GM19025 (cell line): ENCODE results near the gene OR2T2.
"Not testable (repeated sequence)": the region's sequence is repeated elsewhere in the genome, so short reads cannot be mapped to it uniquely, and the experiment has no call there.

Experiments
- ATAC-seq: cut with Tn5 transposase; IDR thresholded peaks from one replicate; pipeline ENCODE4 v1.9.1; 2021; ENCODE audit warnings: mild to moderate bottlenecking, low read depth, moderate library complexity; ENCODE audit not compliant: unreplicated experiment

The OR2T2 gene

DNA sequence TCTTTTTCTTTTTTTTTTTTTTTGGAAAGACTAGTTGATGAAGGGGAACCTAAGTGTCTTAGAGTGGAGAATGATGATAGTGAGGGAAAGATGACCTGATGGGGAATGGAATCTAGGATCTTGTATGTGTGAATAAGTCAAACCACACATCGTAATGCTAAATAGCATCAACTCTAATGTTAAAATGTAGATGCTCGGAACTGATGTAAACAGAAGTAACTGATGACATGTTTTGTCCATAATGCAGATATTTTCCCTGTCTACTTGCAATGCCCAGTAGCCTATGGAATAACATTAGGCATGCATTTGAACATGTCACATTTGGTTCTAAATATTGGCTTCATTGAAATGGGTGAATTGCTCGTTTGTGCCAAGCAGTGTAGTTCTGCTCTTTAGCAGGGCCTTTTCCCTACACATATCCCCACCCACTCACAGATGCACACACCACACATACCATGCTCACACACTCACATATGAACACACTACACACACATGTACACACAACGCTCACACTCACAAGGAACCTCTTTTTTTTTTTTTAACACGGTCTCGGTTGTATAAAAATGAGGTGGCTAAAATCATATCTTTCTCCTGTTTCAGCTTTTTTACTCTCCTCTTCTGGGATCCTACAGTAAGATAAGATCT lies 4.5 kb downstream of the OR2T2 start:
- not testable (repeated sequence) for ATAC-seq

DNA sequence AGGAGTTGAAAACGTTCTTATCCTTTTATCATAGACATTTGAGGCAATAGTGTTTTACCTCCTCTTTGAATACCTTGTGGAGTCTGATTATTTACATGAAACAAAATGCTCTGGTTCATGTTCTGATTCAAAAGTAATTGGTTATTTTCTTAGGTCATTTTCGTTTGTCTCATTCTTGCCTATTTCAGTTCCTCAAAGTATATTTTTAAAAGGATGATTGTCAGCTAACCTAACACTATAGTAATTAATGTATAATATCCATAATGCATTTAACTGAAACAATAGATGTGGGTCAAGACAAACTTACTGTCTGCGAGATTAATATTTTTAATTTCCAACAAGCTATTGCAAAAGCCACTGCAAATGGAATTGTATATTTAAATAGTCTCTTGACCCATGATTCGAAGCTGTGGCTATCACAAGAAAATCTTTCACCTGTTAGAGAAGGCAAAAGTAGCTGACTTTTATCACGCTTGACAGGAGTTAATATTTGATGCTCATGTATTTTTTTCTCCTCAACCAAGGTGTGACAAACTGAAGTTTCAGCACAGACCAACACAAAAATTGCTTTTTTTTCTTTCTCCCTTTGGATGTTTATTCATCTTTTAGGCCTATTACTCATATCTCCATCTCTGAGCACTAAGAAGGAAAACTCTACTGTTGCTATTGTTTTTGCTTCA lies 5.2 kb downstream of the OR2T2 start:
- ATAC-seq = peak; percentile 47

- ATAC-seq = not testable (repeated sequence)
Observed at GRCh38 chr1:248453619-248454018, 8.2 kb downstream of the OR2T2 start.

DNA sequence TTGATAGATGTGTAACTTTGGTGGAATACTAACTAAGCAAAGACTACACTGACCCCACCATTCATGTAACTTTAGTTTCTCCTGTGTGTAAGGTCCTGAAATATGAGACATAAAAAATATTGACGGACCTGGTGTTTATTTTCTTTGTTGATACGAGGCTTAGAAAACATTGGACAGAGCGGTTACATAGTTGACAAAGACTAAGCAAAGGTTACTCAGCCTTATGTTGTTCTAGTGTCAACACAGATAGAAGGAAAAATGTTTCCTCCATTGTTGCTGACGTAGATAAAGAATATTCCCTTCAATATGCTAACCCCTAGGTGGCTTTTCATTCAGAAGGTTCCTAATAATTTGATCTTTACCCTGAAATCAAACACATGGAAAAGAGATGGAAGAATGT lies 9.6 kb downstream of the OR2T2 start:
- ATAC-seq = not testable (repeated sequence)

DNA sequence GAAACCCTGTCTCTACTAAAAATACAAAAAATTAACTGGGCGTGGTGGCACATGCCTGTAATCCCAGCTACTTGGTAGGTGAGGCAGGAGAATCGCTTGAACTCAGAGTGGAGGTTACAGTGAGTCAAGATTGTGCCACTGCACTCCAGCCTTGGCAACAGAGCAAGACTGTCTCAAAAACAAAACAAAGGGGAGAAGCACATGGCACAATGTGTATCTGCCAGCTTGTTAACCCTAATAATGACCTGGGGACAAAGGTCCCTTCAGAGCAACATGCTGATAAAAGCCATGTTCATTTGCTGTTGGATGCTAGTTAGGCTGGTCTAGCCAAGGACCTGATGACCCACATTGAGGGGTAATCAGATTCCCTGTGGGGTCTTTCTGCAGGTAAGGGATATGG lies 11.2 kb downstream of the OR2T2 start:
- ATAC-seq = not testable (repeated sequence)

DNA sequence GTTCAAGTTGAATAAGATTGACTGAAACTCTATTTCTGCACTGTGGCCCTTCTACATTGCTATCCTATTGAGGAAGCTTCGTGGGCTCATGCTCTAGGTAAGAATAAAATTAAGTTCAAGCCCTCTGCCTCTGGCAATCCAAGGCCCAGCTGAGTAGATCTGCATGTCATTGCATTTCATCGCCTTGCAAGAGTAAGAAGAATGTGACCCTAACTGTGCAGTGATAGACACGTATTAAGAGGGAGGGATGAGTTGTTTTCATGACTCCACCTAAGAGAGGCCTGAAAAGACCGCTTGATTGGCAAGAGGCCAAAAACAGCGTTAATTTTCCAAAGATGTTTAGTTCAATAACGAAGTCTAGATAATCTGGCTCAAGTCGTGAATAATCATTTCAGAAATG lies 13.7 kb downstream of the OR2T2 start:
- ATAC-seq = not testable (repeated sequence)

GRCh38 chr1:248471154-248471553 lies 25.7 kb downstream of the OR2T2 start:
- ATAC-seq = no peak

DNA sequence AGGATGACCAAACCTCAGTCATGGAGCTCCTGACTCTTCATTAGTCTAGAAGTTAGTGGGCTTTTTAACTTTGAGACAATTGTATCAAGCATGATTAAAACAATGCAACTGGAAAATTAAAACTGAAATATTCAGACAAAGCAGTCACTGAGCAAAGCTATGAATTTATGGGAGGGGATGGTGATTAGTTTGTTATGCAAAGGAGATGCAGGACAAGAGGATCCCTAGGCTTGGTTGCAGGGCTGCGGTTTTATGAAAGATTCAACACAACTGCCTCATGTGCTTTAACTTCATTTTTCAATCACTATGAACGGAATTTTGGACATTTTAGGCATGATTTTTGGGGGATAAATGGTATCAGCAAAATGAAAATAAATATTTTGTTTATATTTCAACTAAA lies 26.7 kb downstream of the OR2T2 start:
- not testable (repeated sequence) for ATAC-seq

DNA sequence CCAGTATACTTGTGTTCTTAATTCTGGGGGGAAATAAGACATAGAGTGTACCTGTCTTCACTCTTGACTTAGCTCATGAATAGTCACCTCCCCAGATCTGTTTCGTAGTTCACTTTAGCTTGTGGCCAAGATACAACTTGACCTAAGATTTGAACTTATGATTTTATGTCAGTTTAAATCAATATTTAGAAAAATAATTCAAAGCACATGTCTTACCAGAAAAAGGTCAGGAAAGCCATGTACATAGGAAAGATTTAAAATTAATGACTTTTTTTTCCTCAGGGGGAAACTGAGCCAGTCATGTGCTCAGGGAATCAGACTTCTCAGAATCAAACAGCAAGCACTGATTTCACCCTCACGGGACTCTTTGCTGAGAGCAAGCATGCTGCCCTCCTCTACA lies 27.6 kb downstream of the OR2T2 start, which contains the start of gene OR2T3:
TSS of gene OR2T3 (plus strand) at position 301 of the 400 bp plus-strand sequence. CDS start at position 301, 0 bp downstream.
- ATAC-seq = not testable (repeated sequence)

GRCh38 chr1:248475660-248476059 lies 30.2 kb downstream of the OR2T2 start:
- ATAC-seq = not testable (repeated sequence)

DNA sequence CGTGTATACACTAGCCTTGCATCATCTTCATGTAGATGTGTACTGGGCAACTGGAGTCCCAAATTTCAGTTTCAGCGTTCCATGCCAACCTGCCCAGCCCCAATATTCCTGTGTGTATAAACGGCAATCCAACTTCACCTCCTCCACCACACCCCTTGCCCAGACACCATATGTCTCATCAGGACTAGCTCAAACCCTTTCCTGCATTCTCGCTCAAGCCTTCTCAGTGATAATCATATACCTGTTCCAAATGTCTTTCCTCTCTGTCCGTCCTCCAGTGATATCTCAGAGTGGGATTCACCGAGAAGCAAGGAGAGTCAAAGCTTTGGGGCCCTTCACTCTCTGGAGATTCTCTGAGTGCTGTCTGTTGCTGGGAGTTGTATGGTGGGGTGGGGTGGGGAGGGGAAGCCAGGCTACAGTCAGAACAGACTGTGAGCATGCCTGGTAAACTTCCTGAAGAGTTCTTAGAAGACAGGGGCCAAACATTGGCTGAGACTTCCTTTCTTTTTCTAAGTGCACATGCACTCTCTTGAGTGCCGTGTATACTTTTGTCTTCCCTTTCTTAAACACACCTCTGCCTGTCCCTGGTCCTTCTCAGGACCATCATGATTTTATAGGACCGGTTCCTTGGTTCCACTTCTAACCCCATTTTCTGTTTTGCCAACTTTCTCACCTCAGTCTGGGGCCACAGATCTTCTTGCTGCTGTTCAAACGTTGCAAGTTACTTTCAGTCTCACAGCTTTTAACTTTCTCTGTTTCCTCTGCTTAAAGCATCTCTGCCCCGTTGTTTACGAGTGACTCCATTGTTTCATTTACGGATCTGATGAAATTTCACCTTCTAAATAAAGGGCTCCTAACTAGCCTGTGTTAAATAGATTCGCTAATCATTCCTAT lies 36.5 kb downstream of the OR2T2 start:
- ATAC-seq = peak; percentile 71

GRCh38 chr1:248488289-248488688 lies 42.9 kb downstream of the OR2T2 start, which contains the start of gene OR2T5:
Gene OR2T5, plus strand, starts transcription at chr1:248488589. Its CDS starts 0 bp downstream, at chr1:248488589.
- ATAC-seq = not testable (repeated sequence)

DNA sequence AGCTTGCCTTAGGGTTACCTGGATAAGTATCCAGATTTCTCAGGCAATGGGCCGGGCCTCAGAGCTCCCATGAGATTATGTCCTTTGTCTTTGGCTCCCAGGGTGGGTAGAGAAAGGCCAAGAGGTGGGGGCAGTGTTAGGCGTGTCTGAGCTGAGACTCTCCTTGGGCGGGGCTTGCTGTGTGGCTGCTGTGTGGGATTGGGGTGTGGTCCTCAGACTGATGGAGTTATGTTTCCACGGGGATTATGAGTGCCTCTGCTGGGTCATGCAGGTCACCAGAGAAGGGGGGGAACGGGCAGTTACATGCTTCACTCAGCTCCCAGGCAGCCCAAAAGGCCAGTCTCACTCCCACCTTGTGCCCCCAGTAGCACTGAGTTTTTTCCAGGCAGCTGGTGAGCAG lies 51.2 kb downstream of the OR2T2 start:
- ATAC-seq = not testable (repeated sequence)

- ATAC-seq = not testable (repeated sequence)
Observed at GRCh38 chr1:248500305-248501035, 55.0 kb downstream of the OR2T2 start.
